Fibroblast of lung (primary cell): ENCODE results near the gene FAM53C. TPM values are rescaled to one million over a fixed set of nuclear protein-coding genes. Genes with fewer than 3 reads are reported as not detected.

ENCODE experiments used
- DNase-seq, 2 donors: peaks; one replicate each; pipeline versions ENCODE4 v3.0.0 to v3.0.0-alpha.2; 2010; ENCODE audit warnings: low read depth in 2 of 2
- H2AFZ ChIP-seq: 2 replicates; pipeline ENCODE4 v1.5.1; 2012; ENCODE audit warnings: low read length, control low read depth, inconsistent platforms
- H3K27ac ChIP-seq: 2 replicates; pipeline ENCODE4 v1.5.1; 2011; ENCODE audit warnings: low read length, control low read depth; ENCODE audit not compliant: insufficient read depth
- H3K27me3 ChIP-seq: 2 replicates; pipeline ENCODE4 v1.5.1; 2011; ENCODE audit warnings: mild to moderate bottlenecking, low read length; ENCODE audit not compliant: control insufficient read depth, insufficient read depth
- H3K36me3 ChIP-seq: 2 replicates; pipeline ENCODE4 v1.5.1; 2011; ENCODE audit warnings: low read length; ENCODE audit not compliant: control insufficient read depth, insufficient read depth
- H3K4me1 ChIP-seq: 2 replicates; pipeline ENCODE4 v1.5.1; 2011; ENCODE audit warnings: low read length; ENCODE audit not compliant: control insufficient read depth, insufficient read depth; ENCODE audit errors: extremely low read depth
- H3K4me2 ChIP-seq: 2 replicates; pipeline ENCODE4 v1.5.1; 2011; ENCODE audit warnings: low read length, control low read depth; ENCODE audit not compliant: insufficient read depth; ENCODE audit errors: extremely low read depth
- H3K4me3 ChIP-seq, 4 experiments: fragments of 200-600 bp in 1 of 4; sonication (generic) in 1 of 4; replicated peaks in 1 of 4; 2 replicates each; pipeline ENCODE4 v1.5.1; 2011 to 2016; ENCODE audit warnings: low read length in 4 of 4, low read depth in 3 of 4, mild to moderate bottlenecking in 3 of 4, control low read depth in 2 of 4, inconsistent platforms in 1 of 4, mixed read lengths in 1 of 4; ENCODE audit not compliant: insufficient read depth in 1 of 4; ENCODE audit errors: control extremely low read depth in 1 of 4
- H3K79me2 ChIP-seq: 2 replicates; pipeline ENCODE4 v1.5.1; 2012; ENCODE audit warnings: mild to moderate bottlenecking, low read length, inconsistent platforms; ENCODE audit not compliant: control insufficient read depth, insufficient read depth
- H3K9ac ChIP-seq: 2 replicates; pipeline ENCODE4 v1.5.1; 2011; ENCODE audit warnings: mild to moderate bottlenecking, low read length, control low read depth; ENCODE audit not compliant: insufficient read depth
- H3K9me3 ChIP-seq: 2 replicates; pipeline ENCODE4 v1.5.1; 2012; ENCODE audit warnings: low read depth, low read length; ENCODE audit not compliant: control insufficient read depth, insufficient read depth
- H4K20me1 ChIP-seq: 2 replicates; pipeline ENCODE4 v1.5.1; 2011; ENCODE audit warnings: low read length; ENCODE audit not compliant: control insufficient read depth, insufficient read depth; ENCODE audit errors: extremely low read depth
- EZH2 ChIP-seq: IDR thresholded peaks from 2 replicates; pipeline ENCODE4 v1.5.1; 2012; ENCODE audit warnings: low read length, control low read depth, mild to moderate bottlenecking; ENCODE audit errors: missing control alignments
- polyA plus RNA-seq, 2 donors: library from polyadenylated mRNA; depleted of rRNA in 1 of 2; stranded (reverse) in 1 of 2; unstranded in 1 of 2; fragments of >200 nt; gene quantifications; 2 replicates each; pipeline ENCODE4 v1.2.1, GENCODE V29; 2011 to 2012; ENCODE audit warnings: missing spikeins in 1 of 2
- total RNA-seq: library from RNA; depleted of rRNA; stranded (reverse); fragments of >200 nt; gene quantifications from 2 replicates; pipeline ENCODE4 v1.2.1, GENCODE V29; 2014
- TF ChIP-seq, protein P1 (sequence below), 2 donors: IDR thresholded peaks in 1 of 2; conservative IDR thresholded peaks in 1 of 2; 1 replicate in 1 of 2; 2 replicates in 1 of 2; pipeline ENCODE4 v1.5.1; 2011 to 2012; ENCODE audit warnings: low read length in 2 of 2, control low read depth in 1 of 2, inconsistent platforms in 1 of 2, low read depth in 1 of 2, mild to moderate bottlenecking in 1 of 2

The FAM53C gene
- total and polyA plus RNA-seq, 2 donors (not counting 1 experiment from before 2014, with no cell fraction given): 30.3 to 44.9 TPM

GRCh38 chr5:138336952-138337684 lies 948 bp upstream of the FAM53C start:
- H4K20me1 ChIP-seq: no peaks in the 10 kb centered on the region
- H3K4me3 ChIP-seq: peak overlapping the region; percentile 72 to 99 (median 86)
- no peaks in the 10 kb centered on the region for H3K4me1 ChIP-seq
- H3K4me2 ChIP-seq: peak overlapping the region; percentile 85
- peaks cover 3% of the 10 kb centered on the region for H3K36me3 ChIP-seq
- peak overlapping the region; percentile 98 for H3K9ac ChIP-seq
- H2AFZ ChIP-seq: peak overlapping the region; percentile 97
- H3K9me3 ChIP-seq: no peaks in the 10 kb centered on the region
- H3K27me3 ChIP-seq: no peaks in the 10 kb centered on the region
- H3K79me2 ChIP-seq: peaks cover 40% of the 10 kb centered on the region
- no peak for TF ChIP-seq EZH2
- TF ChIP-seq, protein P1, sequence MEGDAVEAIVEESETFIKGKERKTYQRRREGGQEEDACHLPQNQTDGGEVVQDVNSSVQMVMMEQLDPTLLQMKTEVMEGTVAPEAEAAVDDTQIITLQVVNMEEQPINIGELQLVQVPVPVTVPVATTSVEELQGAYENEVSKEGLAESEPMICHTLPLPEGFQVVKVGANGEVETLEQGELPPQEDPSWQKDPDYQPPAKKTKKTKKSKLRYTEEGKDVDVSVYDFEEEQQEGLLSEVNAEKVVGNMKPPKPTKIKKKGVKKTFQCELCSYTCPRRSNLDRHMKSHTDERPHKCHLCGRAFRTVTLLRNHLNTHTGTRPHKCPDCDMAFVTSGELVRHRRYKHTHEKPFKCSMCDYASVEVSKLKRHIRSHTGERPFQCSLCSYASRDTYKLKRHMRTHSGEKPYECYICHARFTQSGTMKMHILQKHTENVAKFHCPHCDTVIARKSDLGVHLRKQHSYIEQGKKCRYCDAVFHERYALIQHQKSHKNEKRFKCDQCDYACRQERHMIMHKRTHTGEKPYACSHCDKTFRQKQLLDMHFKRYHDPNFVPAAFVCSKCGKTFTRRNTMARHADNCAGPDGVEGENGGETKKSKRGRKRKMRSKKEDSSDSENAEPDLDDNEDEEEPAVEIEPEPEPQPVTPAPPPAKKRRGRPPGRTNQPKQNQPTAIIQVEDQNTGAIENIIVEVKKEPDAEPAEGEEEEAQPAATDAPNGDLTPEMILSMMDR (conservative IDR thresholded peaks at IDR 0.05 in 1 of 2, IDR thresholded peaks at IDR 0.05 in 1 of 2; ENCODE audit: low read depth in 1 of 2, low read length in 2 of 2): no peak
- peak; percentile 75 to 91 for DNase-seq
- H3K27ac ChIP-seq: peak overlapping the region; percentile 100

GRCh38 chr5:138338411-138339090 lies 485 bp downstream of the FAM53C start:
- peak overlapping the region; percentile 100 for H3K27ac ChIP-seq
- peaks cover 3% of the 10 kb centered on the region for H3K36me3 ChIP-seq
- H3K9me3 ChIP-seq: no peaks in the 10 kb centered on the region
- H3K4me1 ChIP-seq: no peaks in the 10 kb centered on the region
- H4K20me1 ChIP-seq: no peaks in the 10 kb centered on the region
- peak overlapping the region; percentile 98 for H3K9ac ChIP-seq
- DNase-seq: no peak
- H3K4me3 ChIP-seq: peak overlapping the region; percentile 72 to 99 (median 86)
- no peaks in the 10 kb centered on the region for H3K27me3 ChIP-seq
- no peak overlapping the region for H2AFZ ChIP-seq
- H3K4me2 ChIP-seq: peak overlapping the region; percentile 91
- H3K79me2 ChIP-seq: peaks cover 40% of the 10 kb centered on the region
- TF ChIP-seq, protein P1 (conservative IDR thresholded peaks at IDR 0.05 in 1 of 2, IDR thresholded peaks at IDR 0.05 in 1 of 2; ENCODE audit: low read depth in 1 of 2, low read length in 2 of 2): no peak
- TF ChIP-seq EZH2: no peak

- peak overlapping the region; percentile 72 to 99 (median 86) for H3K4me3 ChIP-seq
- peak overlapping the region; percentile 91 for H3K4me2 ChIP-seq
- H3K36me3 ChIP-seq: peaks cover 3% of the 10 kb centered on the region
- peak overlapping the region; percentile 100 for H3K27ac ChIP-seq
- no peak overlapping the region for H2AFZ ChIP-seq
- H3K79me2 ChIP-seq: peaks cover 40% of the 10 kb centered on the region
- H3K9ac ChIP-seq: peak overlapping the region; percentile 98
- peak in 1 of 2 donors; percentile 39 for DNase-seq
- H3K27me3 ChIP-seq: no peaks in the 10 kb centered on the region
- H3K9me3 ChIP-seq: no peaks in the 10 kb centered on the region
- H4K20me1 ChIP-seq: no peaks in the 10 kb centered on the region
- no peak for TF ChIP-seq EZH2
- TF ChIP-seq, protein P1 (conservative IDR thresholded peaks at IDR 0.05 in 1 of 2, IDR thresholded peaks at IDR 0.05 in 1 of 2; ENCODE audit: low read depth in 1 of 2, low read length in 2 of 2): no peak
- no peaks in the 10 kb centered on the region for H3K4me1 ChIP-seq
Observed at GRCh38 chr5:138339091-138339456, 1.0 kb downstream of the FAM53C start.
